ENCODE measurements around the gene RPS6KA4. TPM values are rescaled to one million over a fixed set of nuclear protein-coding genes. Genes with fewer than 3 reads are reported as not detected.

RPS6KA4 gene
- total and polyA plus RNA-seq, 2 of the 13 experiments (the other 11 are each of a cell fraction or from before 2014, with no cell fraction given), result 8.9 to 14.2 TPM

GRCh38 chr11:64316672-64317324 is 42.2 kb upstream of the RPS6KA4 start (continued):
- no peak for TF ChIP-seq CBX2 (IDR thresholded peaks at IDR 0.05; ENCODE audit: low read depth, low read length)
- no peak for TF ChIP-seq CBX2 (CRISPR knock-in tag; IDR thresholded peaks at IDR 0.05; ENCODE audit: low read depth)
- TF ChIP-seq CREBL2 (CRISPR knock-in tag; IDR thresholded peaks at IDR 0.05; ENCODE audit: borderline replicate concordance), result no peak
- 0 out of 2 replicates have a peak, but pooled peaks have one; percentile 10 for TF ChIP-seq POGK (CRISPR knock-in tag; conservative IDR thresholded peaks at IDR 0.05)
- no peak for TF ChIP-seq ZFP41 (CRISPR knock-in tag; IDR thresholded peaks at IDR 0.05; ENCODE audit: borderline replicate concordance)
- no peak for TF ChIP-seq MEIS1 (CRISPR knock-in tag; IDR thresholded peaks at IDR 0.05; ENCODE audit: borderline replicate concordance)
- TF ChIP-seq SNAI1 (CRISPR knock-in tag; IDR thresholded peaks at IDR 0.05; ENCODE audit: borderline replicate concordance), result no peak
- no peak for TF ChIP-seq ZKSCAN8 (CRISPR knock-in tag; IDR thresholded peaks at IDR 0.05; ENCODE audit: borderline replicate concordance)
- TF ChIP-seq NCOA1 (CRISPR knock-in tag; IDR thresholded peaks at IDR 0.05), result 0 out of 2 replicates have a peak, but pooled peaks have one; percentile 15
- TF ChIP-seq ATAD3A (CRISPR knock-in tag; IDR thresholded peaks at IDR 0.05), result no peak
- no peak for TF ChIP-seq CHD4 (IDR thresholded peaks at IDR 0.05; ENCODE audit: borderline replicate concordance, low read length)
- TF ChIP-seq SALL1 (CRISPR knock-in tag; IDR thresholded peaks at IDR 0.05), result no peak
- no peak for TF ChIP-seq GLMP (CRISPR knock-in tag; IDR thresholded peaks at IDR 0.05; ENCODE audit: borderline replicate concordance)
- TF ChIP-seq, protein P1, sequence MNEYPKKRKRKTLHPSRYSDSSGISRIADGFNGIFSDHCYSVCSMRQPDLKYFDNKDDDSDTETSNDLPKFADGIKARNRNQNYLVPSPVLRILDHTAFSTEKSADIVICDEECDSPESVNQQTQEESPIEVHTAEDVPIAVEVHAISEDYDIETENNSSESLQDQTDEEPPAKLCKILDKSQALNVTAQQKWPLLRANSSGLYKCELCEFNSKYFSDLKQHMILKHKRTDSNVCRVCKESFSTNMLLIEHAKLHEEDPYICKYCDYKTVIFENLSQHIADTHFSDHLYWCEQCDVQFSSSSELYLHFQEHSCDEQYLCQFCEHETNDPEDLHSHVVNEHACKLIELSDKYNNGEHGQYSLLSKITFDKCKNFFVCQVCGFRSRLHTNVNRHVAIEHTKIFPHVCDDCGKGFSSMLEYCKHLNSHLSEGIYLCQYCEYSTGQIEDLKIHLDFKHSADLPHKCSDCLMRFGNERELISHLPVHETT (CRISPR knock-in tag; conservative IDR thresholded peaks at IDR 0.05), result no peak
- TF ChIP-seq FLYWCH1 (CRISPR knock-in tag; IDR thresholded peaks at IDR 0.05), result no peak
- no peak for TF ChIP-seq CENPBD1 (CRISPR knock-in tag; IDR thresholded peaks at IDR 0.05; ENCODE audit: borderline replicate concordance, low read depth)
- TF ChIP-seq TMF1 (CRISPR knock-in tag; IDR thresholded peaks at IDR 0.05; ENCODE audit: low read depth), result 0 out of 2 replicates have a peak, but pooled peaks have one; percentile 5
- no peak for TF ChIP-seq PPARG (CRISPR knock-in tag; conservative IDR thresholded peaks at IDR 0.05)
- TF ChIP-seq NFIC (IDR thresholded peaks at IDR 0.05; ENCODE audit: low read length), result no peak
- no peak for TF ChIP-seq MNT (IDR thresholded peaks at IDR 0.05)
- TF ChIP-seq ZNF24 (IDR thresholded peaks at IDR 0.05), result no peak
- TF ChIP-seq KDM5A (IDR thresholded peaks at IDR 0.05; ENCODE audit: borderline replicate concordance, low read length), result no peak
- no peak for TF ChIP-seq MYC (CRISPR knock-in tag; IDR thresholded peaks at IDR 0.05; ENCODE audit: borderline replicate concordance)
- TF ChIP-seq RFX5 (IDR thresholded peaks at IDR 0.05; ENCODE audit: low read depth, low read length), result no peak
- no peak for TF ChIP-seq MYNN (CRISPR knock-in tag; IDR thresholded peaks at IDR 0.05; ENCODE audit: low read depth)
